ENCODE data around the gene AGPAT1. TPM values are rescaled to one million over a fixed set of nuclear protein-coding genes. Genes with fewer than 3 reads are reported as not detected.

The AGPAT1 gene
- total and polyA plus RNA-seq, 9 donors, result 32.3 to 71.7 (median 61.7) TPM

- peaks cover 6% of the 10 kb centered on the region for H3K36me3 ChIP-seq (ENCODE audit: control insufficient read depth, insufficient read depth, low read length)
- no peak overlapping the region for H3K27ac ChIP-seq (ENCODE audit: low read length)
- H3K4me1 ChIP-seq (ENCODE audit: control insufficient read depth, insufficient read depth, low read length), result peaks cover 26% of the 10 kb centered on the region
- H3K9me3 ChIP-seq (replicated peaks; ENCODE audit: control insufficient read depth, low read depth, low read length), result no peaks in the 10 kb centered on the region
- DNase-seq, result no peak
- no peak overlapping the region for H3K4me3 ChIP-seq (ENCODE audit: low read length)
- peaks cover 6% of the 10 kb centered on the region for H3K27me3 ChIP-seq (ENCODE audit: control insufficient read depth, insufficient read depth, low read length)
- 64% methylated on average over 3 of the region's 14 CpGs for WGBS (ENCODE audit: insufficient coverage)
Measured at GRCh38 chr6:32131439-32131948, 44.4 kb downstream of the AGPAT1 start.

DNA sequence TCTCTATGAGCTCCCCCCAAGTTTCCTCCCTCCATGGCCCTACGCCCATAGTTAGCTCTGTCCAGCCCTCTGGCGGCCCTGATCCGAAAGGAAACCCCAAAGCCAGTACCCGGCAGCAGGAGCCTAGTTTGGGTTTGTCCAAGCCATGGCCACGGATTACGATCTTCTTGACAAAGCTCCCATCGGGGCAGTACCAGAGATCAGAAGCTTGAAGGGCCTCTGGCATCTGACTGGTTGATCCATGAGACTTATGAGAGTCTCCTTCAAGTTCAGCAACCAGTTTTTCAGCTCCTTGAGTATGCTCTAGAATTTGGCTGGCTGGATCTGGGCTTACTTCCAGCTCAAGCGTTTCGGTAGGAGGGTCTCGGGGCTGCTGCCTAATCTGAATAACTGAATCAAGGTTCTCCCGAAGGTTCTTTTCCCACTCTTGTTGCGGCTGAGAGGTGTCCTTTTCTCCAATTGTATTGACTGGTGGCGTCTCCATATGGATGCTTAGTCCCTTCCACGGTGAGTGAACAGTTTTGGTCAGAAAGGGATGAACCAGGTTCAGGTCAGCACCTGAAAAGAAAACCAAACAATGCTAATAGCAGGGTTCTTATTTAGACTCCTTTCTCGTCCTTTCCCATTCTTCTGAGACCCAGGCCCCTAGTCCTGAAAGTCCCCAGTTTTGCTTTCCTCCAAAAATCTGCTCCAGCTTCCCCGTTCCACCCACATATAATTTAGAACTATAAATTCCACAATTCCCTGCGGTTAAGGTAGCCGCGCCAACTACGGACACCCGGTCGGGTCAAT is 46.4 kb downstream of the AGPAT1 start:
- DNase-seq, result peak; percentile 46
- Histone ChIP-seq H3K9me3 (replicated peaks; ENCODE audit: control insufficient read depth, low read depth, low read length) (no peaks in the 10 kb centered on the region), H3K4me1 (ENCODE audit: control insufficient read depth, insufficient read depth, low read length) (peaks cover 26% of the 10 kb centered on the region), H3K36me3 (ENCODE audit: control insufficient read depth, insufficient read depth, low read length) (peaks cover 26% of the 10 kb centered on the region), H3K4me3 (ENCODE audit: low read length) (peak overlapping the region; percentile 77), H3K27me3 (ENCODE audit: control insufficient read depth, insufficient read depth, low read length) (peaks cover 6% of the 10 kb centered on the region), H3K27ac (ENCODE audit: low read length) (peak overlapping the region; percentile 97)
- WGBS (ENCODE audit: insufficient coverage), result 32% methylated on average over 19 of the region's 22 CpGs

DNA sequence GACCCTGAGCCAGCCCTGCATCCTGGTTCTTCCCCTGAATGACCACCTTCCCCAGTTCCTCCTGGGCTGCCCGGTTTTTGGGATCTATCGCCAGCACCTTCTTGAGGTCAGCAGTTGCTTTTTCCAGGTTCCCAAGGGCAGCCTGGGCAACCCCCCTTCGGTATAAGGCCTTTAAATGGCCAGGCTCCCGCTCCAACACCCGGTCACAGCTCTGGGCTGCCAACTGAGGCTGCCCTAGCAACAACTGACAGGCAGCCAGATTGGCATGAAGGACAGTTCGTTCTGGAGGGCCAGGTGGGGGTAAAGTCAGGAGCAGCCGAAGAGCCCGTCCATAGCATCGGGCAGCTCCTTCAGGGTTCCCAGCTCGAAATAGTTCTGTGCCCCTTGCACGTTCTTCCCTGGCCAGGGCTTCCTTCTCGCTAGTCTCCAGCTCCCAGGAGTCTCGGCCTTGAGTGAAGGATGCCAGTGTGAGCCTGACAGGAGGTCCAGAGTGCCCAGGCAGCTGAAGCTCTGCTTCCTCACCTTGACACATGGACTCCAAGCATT is 47.1 kb downstream of the AGPAT1 start:
- Histone ChIP-seq H3K4me3 (ENCODE audit: low read length) (no peak overlapping the region), H3K27ac (ENCODE audit: low read length) (peak overlapping the region; percentile 97), H3K36me3 (ENCODE audit: control insufficient read depth, insufficient read depth, low read length) (peaks cover 30% of the 10 kb centered on the region), H3K27me3 (ENCODE audit: control insufficient read depth, insufficient read depth, low read length) (peaks cover 3% of the 10 kb centered on the region), H3K4me1 (ENCODE audit: control insufficient read depth, insufficient read depth, low read length) (peaks cover 26% of the 10 kb centered on the region), H3K9me3 (replicated peaks; ENCODE audit: control insufficient read depth, low read depth, low read length) (no peaks in the 10 kb centered on the region)
- DNase-seq, result peak; percentile 42
- WGBS (ENCODE audit: insufficient coverage), result 86% methylated on average over 13 of the region's 13 CpGs

- Histone ChIP-seq H3K9me3 (replicated peaks; ENCODE audit: control insufficient read depth, low read depth, low read length) (no peaks in the 10 kb centered on the region), H3K4me3 (ENCODE audit: low read length) (peak within 1 kb of the TSS; percentile 99), H3K36me3 (ENCODE audit: control insufficient read depth, insufficient read depth, low read length) (peaks cover 38% of the 10 kb centered on the region), H3K27ac (ENCODE audit: low read length) (peak within 1 kb of the TSS; percentile 100), H3K4me1 (ENCODE audit: control insufficient read depth, insufficient read depth, low read length) (peaks cover 26% of the 10 kb centered on the region), H3K27me3 (ENCODE audit: control insufficient read depth, insufficient read depth, low read length) (peaks cover 3% of the 10 kb centered on the region)
- 0% methylated on average over 39 of the region's 44 CpGs for WGBS (ENCODE audit: insufficient coverage)
- DNase-seq, result peak; percentile 100
Measured at GRCh38 chr6:32127717-32128592, 47.9 kb downstream of the AGPAT1 start, which contains the start of gene ATF6B. ATF6B (minus strand) TSS chr6:32128246; CDS start chr6:32128207, 39 bp downstream.

- Histone ChIP-seq H3K36me3 (ENCODE audit: control insufficient read depth, insufficient read depth, low read length) (peaks cover 43% of the 10 kb centered on the region), H3K9me3 (replicated peaks; ENCODE audit: control insufficient read depth, low read depth, low read length) (no peaks in the 10 kb centered on the region), H3K4me1 (ENCODE audit: control insufficient read depth, insufficient read depth, low read length) (peaks cover 26% of the 10 kb centered on the region), H3K27ac (ENCODE audit: low read length) (peak overlapping the region; percentile 100), H3K27me3 (ENCODE audit: control insufficient read depth, insufficient read depth, low read length) (peaks cover under 1% of the 10 kb centered on the region), H3K4me3 (ENCODE audit: low read length) (peak overlapping the region; percentile 99)
- DNase-seq, result no peak
- WGBS (ENCODE audit: insufficient coverage), result 0% methylated on average over 9 of the region's 9 CpGs
Measured at GRCh38 chr6:32127409-32127716, 48.5 kb downstream of the AGPAT1 start.

GRCh38 chr6:32126880-32127279 is 49.0 kb downstream of the AGPAT1 start:
- Histone ChIP-seq H3K27ac (ENCODE audit: low read length) (peak overlapping the region; percentile 100), H3K4me1 (ENCODE audit: control insufficient read depth, insufficient read depth, low read length) (peaks cover 26% of the 10 kb centered on the region), H3K9me3 (replicated peaks; ENCODE audit: control insufficient read depth, low read depth, low read length) (no peaks in the 10 kb centered on the region), H3K4me3 (ENCODE audit: low read length) (peak overlapping the region; percentile 99), H3K36me3 (ENCODE audit: control insufficient read depth, insufficient read depth, low read length) (peaks cover 48% of the 10 kb centered on the region), H3K27me3 (ENCODE audit: control insufficient read depth, insufficient read depth, low read length) (no peaks in the 10 kb centered on the region)
- no peak for DNase-seq
- 50% methylated on average over 6 of the region's 8 CpGs for WGBS (ENCODE audit: insufficient coverage)

DNA sequence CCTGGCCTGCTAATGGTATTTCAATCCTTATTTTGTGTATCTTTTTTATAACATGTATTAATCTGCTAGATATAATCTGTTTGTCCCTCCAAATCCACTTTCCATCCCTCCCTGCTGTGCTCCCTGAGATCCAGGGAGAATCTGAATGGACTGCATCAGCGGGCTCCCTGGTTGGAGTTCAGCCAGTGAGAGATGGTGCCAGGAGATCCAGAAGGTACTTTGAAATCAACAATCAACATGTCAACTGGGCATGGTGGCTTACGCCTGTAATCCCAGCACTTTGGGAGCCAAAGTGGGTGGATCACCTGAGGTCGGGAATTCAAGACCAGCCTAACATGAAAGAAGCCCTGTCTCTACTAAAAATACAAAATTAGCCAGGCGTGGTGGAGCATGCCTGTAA is 52.2 kb downstream of the AGPAT1 start:
- no peak overlapping the region for H3K4me3 ChIP-seq (ENCODE audit: low read length)
- 81% methylated on average over 3 of the region's 4 CpGs for WGBS (ENCODE audit: insufficient coverage)
- no peak overlapping the region for H3K27ac ChIP-seq (ENCODE audit: low read length)
- H3K36me3 ChIP-seq (ENCODE audit: control insufficient read depth, insufficient read depth, low read length), result peaks cover 76% of the 10 kb centered on the region
- peaks cover 20% of the 10 kb centered on the region for H3K4me1 ChIP-seq (ENCODE audit: control insufficient read depth, insufficient read depth, low read length)
- no peaks in the 10 kb centered on the region for H3K27me3 ChIP-seq (ENCODE audit: control insufficient read depth, insufficient read depth, low read length)
- DNase-seq, result no peak
- H3K9me3 ChIP-seq (replicated peaks; ENCODE audit: control insufficient read depth, low read depth, low read length), result no peaks in the 10 kb centered on the region

- no peaks in the 10 kb centered on the region for H3K9me3 ChIP-seq (replicated peaks; ENCODE audit: control insufficient read depth, low read depth, low read length)
- peaks cover 92% of the 10 kb centered on the region for H3K36me3 ChIP-seq (ENCODE audit: control insufficient read depth, insufficient read depth, low read length)
- H3K4me1 ChIP-seq (ENCODE audit: control insufficient read depth, insufficient read depth, low read length), result peaks cover 13% of the 10 kb centered on the region
- 97% methylated on average over 7 of the region's 12 CpGs for WGBS (ENCODE audit: insufficient coverage)
- no peaks in the 10 kb centered on the region for H3K27me3 ChIP-seq (ENCODE audit: control insufficient read depth, insufficient read depth, low read length)
- no peak overlapping the region for H3K27ac ChIP-seq (ENCODE audit: low read length)
- no peak for DNase-seq
- H3K4me3 ChIP-seq (ENCODE audit: low read length), result no peak overlapping the region
Measured at GRCh38 chr6:32120573-32121059, 55.3 kb downstream of the AGPAT1 start.

DNA sequence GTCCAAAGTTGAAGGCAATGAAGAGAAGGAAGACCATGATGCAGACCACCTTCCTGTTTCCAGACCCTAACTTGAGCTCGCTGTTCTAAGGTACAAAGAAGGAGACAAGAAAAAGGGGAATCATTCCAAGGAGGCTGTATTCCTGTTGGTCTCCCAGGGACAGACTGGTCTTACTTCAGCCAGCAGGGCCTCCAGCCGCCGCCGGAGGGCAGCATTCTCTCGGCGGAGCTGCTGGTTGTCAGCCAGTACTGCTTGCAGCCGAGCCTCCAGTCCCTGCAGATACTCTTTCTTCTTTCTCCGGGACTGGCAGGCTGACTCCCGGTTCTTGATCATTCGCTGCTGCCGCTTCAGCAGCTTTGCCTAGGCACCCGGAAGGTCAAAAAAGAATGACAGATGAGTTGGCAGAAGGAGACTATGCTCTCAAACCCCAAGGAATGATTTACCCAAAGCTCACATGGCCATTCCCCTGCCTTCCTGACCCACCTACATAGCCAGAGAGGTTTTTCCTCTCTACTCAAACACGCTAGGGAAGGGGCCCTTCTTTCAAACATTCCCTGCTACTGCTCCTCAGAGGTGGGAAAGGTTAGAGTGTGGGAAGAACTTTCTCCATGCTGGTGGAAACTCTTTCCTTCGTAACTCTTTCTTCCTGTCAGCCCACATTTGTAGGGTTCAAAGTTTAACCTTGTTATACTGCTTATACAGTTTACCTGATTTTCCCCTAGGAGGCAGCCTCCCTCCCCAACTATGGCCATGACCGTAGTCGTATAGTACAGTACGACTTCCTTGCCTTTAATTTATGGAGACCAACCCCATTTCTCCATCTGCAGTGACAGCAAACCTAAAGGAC is 56.9 kb downstream of the AGPAT1 start:
- H3K4me3 ChIP-seq (ENCODE audit: low read length), result no peak overlapping the region
- 10% methylated on average over 8 of the region's 17 CpGs for WGBS (ENCODE audit: insufficient coverage)
- H3K4me1 ChIP-seq (ENCODE audit: control insufficient read depth, insufficient read depth, low read length), result peaks cover 22% of the 10 kb centered on the region
- H3K27ac ChIP-seq (ENCODE audit: low read length), result peak overlapping the region; percentile 45
- no peaks in the 10 kb centered on the region for H3K27me3 ChIP-seq (ENCODE audit: control insufficient read depth, insufficient read depth, low read length)
- DNase-seq, result peak; percentile 91
- peaks cover 87% of the 10 kb centered on the region for H3K36me3 ChIP-seq (ENCODE audit: control insufficient read depth, insufficient read depth, low read length)
- no peaks in the 10 kb centered on the region for H3K9me3 ChIP-seq (replicated peaks; ENCODE audit: control insufficient read depth, low read depth, low read length)

All from muscle of leg (tissue), 11 donors.